Mononuclear cell (primary cell): Measurements from ENCODE around the gene LEUTX. TPM values are rescaled to one million over a fixed set of nuclear protein-coding genes. Genes with fewer than 3 reads are reported as not detected.

ENCODE experiments used
- total RNA-seq: library from RNA; depleted of rRNA; stranded (reverse); fragments of >200 nt; gene quantifications from one replicate; pipeline ENCODE4 v1.2.3, GENCODE V29; 2012

The LEUTX gene
- total RNA-seq, 1 donor, result not detected

Other genes starting within 250 kb of the LEUTX start
- 6.0 TPM for gene EID2B, start 246.0 kb upstream of the LEUTX start, total RNA-seq
- gene EID2, start 238.7 kb upstream of the LEUTX start, total RNA-seq, result 14.4 TPM
- not detected for gene LGALS13, start 176.3 kb upstream of the LEUTX start, total RNA-seq
- gene LGALS16, start 122.9 kb upstream of the LEUTX start, total RNA-seq, result not detected
- gene LGALS14, start 74.4 kb upstream of the LEUTX start, total RNA-seq, result 0.31 TPM
- 0.73 TPM for gene CLC, start 40.8 kb upstream of the LEUTX start, total RNA-seq
- 6.5 TPM for gene DYRK1B, start 55.3 kb downstream of the LEUTX start, total RNA-seq
- 195 TPM for gene FBL, start 67.5 kb downstream of the LEUTX start, total RNA-seq
- 4.7 TPM for gene FCGBP, start 155.8 kb downstream of the LEUTX start, total RNA-seq
- 45.0 TPM for gene PSMC4, start 192.3 kb downstream of the LEUTX start, total RNA-seq
- gene ZNF546, start 218.2 kb downstream of the LEUTX start, total RNA-seq, result 1.5 TPM